LNCAP (cell line): ENCODE data around the gene ZNF672.

Experiments
- TF ChIP-seq, protein P1 (sequence below): fragments of 450-650 bp; IDR thresholded peaks from 2 replicates; pipeline ENCODE4 v1.5.1; 2017; ENCODE audit warnings: mild to moderate bottlenecking

The ZNF672 gene

GRCh38 chr1:248871837-248872401 is 33.9 kb downstream of the ZNF672 start:
- TF ChIP-seq, protein P1, sequence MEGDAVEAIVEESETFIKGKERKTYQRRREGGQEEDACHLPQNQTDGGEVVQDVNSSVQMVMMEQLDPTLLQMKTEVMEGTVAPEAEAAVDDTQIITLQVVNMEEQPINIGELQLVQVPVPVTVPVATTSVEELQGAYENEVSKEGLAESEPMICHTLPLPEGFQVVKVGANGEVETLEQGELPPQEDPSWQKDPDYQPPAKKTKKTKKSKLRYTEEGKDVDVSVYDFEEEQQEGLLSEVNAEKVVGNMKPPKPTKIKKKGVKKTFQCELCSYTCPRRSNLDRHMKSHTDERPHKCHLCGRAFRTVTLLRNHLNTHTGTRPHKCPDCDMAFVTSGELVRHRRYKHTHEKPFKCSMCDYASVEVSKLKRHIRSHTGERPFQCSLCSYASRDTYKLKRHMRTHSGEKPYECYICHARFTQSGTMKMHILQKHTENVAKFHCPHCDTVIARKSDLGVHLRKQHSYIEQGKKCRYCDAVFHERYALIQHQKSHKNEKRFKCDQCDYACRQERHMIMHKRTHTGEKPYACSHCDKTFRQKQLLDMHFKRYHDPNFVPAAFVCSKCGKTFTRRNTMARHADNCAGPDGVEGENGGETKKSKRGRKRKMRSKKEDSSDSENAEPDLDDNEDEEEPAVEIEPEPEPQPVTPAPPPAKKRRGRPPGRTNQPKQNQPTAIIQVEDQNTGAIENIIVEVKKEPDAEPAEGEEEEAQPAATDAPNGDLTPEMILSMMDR = no peak

GRCh38 chr1:248872752-248873408 is 34.9 kb downstream of the ZNF672 start:
- TF ChIP-seq, protein P1 = no peak

DNA sequence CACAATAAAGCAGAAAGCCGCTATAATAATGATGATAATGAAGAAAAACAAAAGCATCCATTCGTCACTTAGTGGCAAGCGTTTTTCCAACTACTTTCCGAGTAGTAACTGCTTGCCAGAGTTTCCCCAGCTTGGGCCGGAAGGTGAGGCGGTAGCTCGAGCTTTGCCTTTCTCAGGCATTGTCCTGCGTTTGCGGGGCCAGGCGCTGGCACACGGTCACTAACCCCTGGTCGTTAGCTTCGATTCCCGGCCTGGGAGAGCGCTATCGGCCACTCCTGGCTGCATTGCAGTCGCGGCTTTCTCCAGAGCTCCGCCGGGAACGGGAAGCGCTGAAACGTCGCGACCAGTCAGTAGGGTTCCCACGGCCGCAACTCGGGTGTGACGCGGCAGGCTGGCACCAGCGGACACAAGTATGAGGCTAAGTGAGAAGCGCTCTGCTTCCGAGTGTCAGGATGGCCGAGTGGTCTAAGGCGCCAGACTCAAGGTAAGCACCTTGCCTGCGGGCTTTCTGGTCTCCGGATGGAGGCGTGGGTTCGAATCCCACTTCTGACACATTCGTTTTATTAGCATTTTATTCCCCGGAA is 35.5 kb downstream of the ZNF672 start:
- TF ChIP-seq, protein P1 = no peak

- TF ChIP-seq, protein P1 = no peak
These were observed 36.0 kb downstream of the ZNF672 start for GRCh38 chr1:248873993-248874533.

- TF ChIP-seq, protein P1 = no peak
These were observed 43.2 kb downstream of the ZNF672 start for GRCh38 chr1:248881261-248881660.

DNA sequence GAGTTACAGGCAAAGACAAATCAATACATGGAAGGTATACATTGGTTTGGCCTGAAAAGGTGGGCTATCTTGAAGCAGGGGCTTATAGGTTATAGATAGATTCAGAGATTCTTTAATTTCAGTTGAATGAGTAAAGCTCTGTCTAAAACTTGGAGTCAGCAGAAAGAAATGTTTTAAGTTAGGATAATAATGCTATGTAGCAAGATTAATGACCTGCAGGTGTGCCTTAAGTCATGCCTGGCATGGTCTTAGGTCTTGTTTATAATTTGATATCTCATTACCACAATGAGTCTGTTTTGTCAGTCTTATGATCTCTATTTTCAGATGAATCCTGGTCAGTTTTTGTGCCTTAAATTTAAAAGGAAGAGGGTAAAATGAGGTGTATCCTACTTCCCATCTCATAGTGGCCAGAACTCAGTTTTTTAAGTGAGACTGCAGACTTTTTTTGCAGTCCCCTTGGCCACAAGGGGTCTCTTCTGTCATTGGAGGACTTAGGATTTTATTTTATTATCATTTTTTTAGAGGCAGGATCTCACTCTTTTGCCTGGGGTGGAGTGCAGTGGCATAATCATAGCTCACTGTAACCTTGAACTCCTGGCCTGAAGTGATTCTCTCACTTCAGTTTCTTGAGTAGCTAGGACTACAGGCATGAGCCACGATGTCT is 46.7 kb downstream of the ZNF672 start:
- TF ChIP-seq, protein P1 = no peak

- TF ChIP-seq, protein P1 = no peak
These were observed 47.6 kb downstream of the ZNF672 start for GRCh38 chr1:248885646-248886045.
